Measurements from ENCODE around the gene TTLL13.
"Not testable (repeated sequence)": the region's sequence is repeated elsewhere in the genome, so short reads cannot be mapped to it uniquely, and the experiment has no call there.

TTLL13 gene

GRCh38 chr15:90239371-90239770, 10.0 kb upstream of the TTLL13 start:
- DNase-seq (ENCODE audit: low spot score), result no peak

- no peak for DNase-seq (ENCODE audit: low spot score)
These were observed 8.5 kb upstream of the TTLL13 start for GRCh38 chr15:90240856-90241255.

- no peak for DNase-seq (ENCODE audit: low spot score)
These were observed 7.8 kb upstream of the TTLL13 start for GRCh38 chr15:90241343-90242192.

GRCh38 chr15:90243943-90244639, 5.3 kb upstream of the TTLL13 start:
- DNase-seq (ENCODE audit: low spot score), result no peak

GRCh38 chr15:90248789-90249202, 560 bp upstream of the TTLL13 start:
- DNase-seq (ENCODE audit: low spot score), result no peak

- DNase-seq (ENCODE audit: low spot score), result no peak
These were observed 8.4 kb downstream of the TTLL13 start for GRCh38 chr15:90257776-90258175.

- DNase-seq (ENCODE audit: low spot score), result no peak
These were observed 10.2 kb downstream of the TTLL13 start for GRCh38 chr15:90259524-90259923.

- DNase-seq (ENCODE audit: low spot score), result not testable (repeated sequence)
These were observed 11.4 kb downstream of the TTLL13 start for GRCh38 chr15:90260731-90261130.

GRCh38 chr15:90261811-90262210, 12.5 kb downstream of the TTLL13 start:
- no peak for DNase-seq (ENCODE audit: low spot score)

- DNase-seq (ENCODE audit: low spot score), result no peak
These were observed 13.1 kb downstream of the TTLL13 start for GRCh38 chr15:90262426-90262825.

- peak; percentile 62 for DNase-seq (ENCODE audit: low spot score)
These were observed 15.3 kb downstream of the TTLL13 start for GRCh38 chr15:90264671-90265070.

- peak; percentile 90 for DNase-seq (ENCODE audit: low spot score)
These were observed 16.1 kb downstream of the TTLL13 start, which contains the start of gene NGRN for GRCh38 chr15:90265271-90266060. NGRN (plus strand) TSS chr15:90265672; CDS start chr15:90265713, 41 bp downstream.

- no peak for DNase-seq (ENCODE audit: low spot score)
These were observed 16.7 kb downstream of the TTLL13 start for GRCh38 chr15:90266061-90266431.

- DNase-seq (ENCODE audit: low spot score), result no peak
These were observed 17.1 kb downstream of the TTLL13 start for GRCh38 chr15:90266485-90266884.

- DNase-seq (ENCODE audit: low spot score), result no peak
These were observed 19.1 kb downstream of the TTLL13 start for GRCh38 chr15:90268415-90268814.

GRCh38 chr15:90270502-90271150, 21.3 kb downstream of the TTLL13 start:
- DNase-seq (ENCODE audit: low spot score), result no peak

- no peak for DNase-seq (ENCODE audit: low spot score)
These were observed 22.3 kb downstream of the TTLL13 start for GRCh38 chr15:90271459-90272166.

- not testable (repeated sequence) for DNase-seq (ENCODE audit: low spot score)
These were observed 29.1 kb downstream of the TTLL13 start for GRCh38 chr15:90278467-90278866.

GRCh38 chr15:90280743-90281142, 31.4 kb downstream of the TTLL13 start:
- DNase-seq (ENCODE audit: low spot score), result not testable (repeated sequence)

- not testable (repeated sequence) for DNase-seq (ENCODE audit: low spot score)
These were observed 32.3 kb downstream of the TTLL13 start for GRCh38 chr15:90281637-90282036.

- peak; percentile 34 for DNase-seq (ENCODE audit: low spot score)
These were observed 37.3 kb downstream of the TTLL13 start for GRCh38 chr15:90286678-90287077.
